NCI-H1105 treated with DMSO at 0.1 percent for 48 hours (cell line): ENCODE data around the gene DDX24.

ENCODE experiments used
- DNase-seq: peaks from one replicate; lab custom pipeline; 2025; lab: John Stamatoyannopoulos, UW

Gene DDX24

GRCh38 chr14:94048691-94049624 lies 32.0 kb downstream of the DDX24 start:
- DNase-seq = peak; percentile 94

GRCh38 chr14:94047581-94047980 lies 33.4 kb downstream of the DDX24 start:
- no peak for DNase-seq

- DNase-seq = no peak
These were observed 34.2 kb downstream of the DDX24 start for GRCh38 chr14:94046696-94047250.

- no peak for DNase-seq
These were observed 35.2 kb downstream of the DDX24 start for GRCh38 chr14:94045563-94046345.

- DNase-seq = no peak
These were observed 35.9 kb downstream of the DDX24 start for GRCh38 chr14:94045101-94045500.

- no peak for DNase-seq
These were observed 36.4 kb downstream of the DDX24 start for GRCh38 chr14:94044476-94045091.

- no peak for DNase-seq
These were observed 37.1 kb downstream of the DDX24 start for GRCh38 chr14:94043756-94044475.

- no peak for DNase-seq
These were observed 37.8 kb downstream of the DDX24 start for GRCh38 chr14:94043111-94043755.

GRCh38 chr14:94042433-94043091 lies 38.4 kb downstream of the DDX24 start:
- no peak for DNase-seq

GRCh38 chr14:94041551-94042346 lies 39.3 kb downstream of the DDX24 start:
- DNase-seq = no peak

GRCh38 chr14:94040796-94041195 lies 40.2 kb downstream of the DDX24 start:
- DNase-seq = no peak

GRCh38 chr14:94040247-94040646 lies 40.8 kb downstream of the DDX24 start:
- DNase-seq = no peak

GRCh38 chr14:94038921-94039629 lies 41.9 kb downstream of the DDX24 start:
- no peak for DNase-seq

- DNase-seq = no peak
These were observed 42.5 kb downstream of the DDX24 start for GRCh38 chr14:94038510-94038909.

- no peak for DNase-seq
These were observed 43.0 kb downstream of the DDX24 start for GRCh38 chr14:94037954-94038353.

- peak; percentile 37 for DNase-seq
These were observed 44.5 kb downstream of the DDX24 start for GRCh38 chr14:94036313-94037167.

GRCh38 chr14:94034886-94035285 lies 46.1 kb downstream of the DDX24 start:
- no peak for DNase-seq

GRCh38 chr14:94031883-94032279 lies 49.1 kb downstream of the DDX24 start:
- no peak for DNase-seq
